Germinal center (tissue), 1 donor: ENCODE data around the gene NDUFAF2.
"Not testable (repeated sequence)": the region's sequence is repeated elsewhere in the genome, so short reads cannot be mapped to it uniquely, and the experiment has no call there.

Source experiments
- DNase-seq: peaks from one replicate; pipeline ENCODE4 v3.0.0; 2012; ENCODE audit warnings: mixed read lengths, low spot score

The NDUFAF2 gene

GRCh38 chr5:61177716-61178115 lies 232.7 kb downstream of the NDUFAF2 start:
- peak; percentile 15 for DNase-seq

GRCh38 chr5:61178702-61179101 lies 233.7 kb downstream of the NDUFAF2 start:
- no peak for DNase-seq

GRCh38 chr5:61180886-61181285 lies 235.9 kb downstream of the NDUFAF2 start:
- no peak for DNase-seq

GRCh38 chr5:61182449-61182848 lies 237.4 kb downstream of the NDUFAF2 start:
- DNase-seq = no peak

- DNase-seq = no peak
Measured at GRCh38 chr5:61183538-61183937, 238.5 kb downstream of the NDUFAF2 start.

- DNase-seq = no peak
Measured at GRCh38 chr5:61184708-61185107, 239.7 kb downstream of the NDUFAF2 start.

GRCh38 chr5:61186634-61187033 lies 241.6 kb downstream of the NDUFAF2 start:
- DNase-seq = no peak

- DNase-seq = not testable (repeated sequence)
Measured at GRCh38 chr5:61187352-61187751, 242.3 kb downstream of the NDUFAF2 start.

GRCh38 chr5:61187826-61188225 lies 242.8 kb downstream of the NDUFAF2 start:
- not testable (repeated sequence) for DNase-seq

GRCh38 chr5:61198606-61199005 lies 253.6 kb downstream of the NDUFAF2 start:
- no peak for DNase-seq

GRCh38 chr5:61200582-61201155 lies 255.7 kb downstream of the NDUFAF2 start:
- DNase-seq = no peak

GRCh38 chr5:61202213-61202612 lies 257.2 kb downstream of the NDUFAF2 start:
- no peak for DNase-seq
